Bronchial epithelial cell (primary cell): Measurements from ENCODE around the gene IL26. TPM values are rescaled to one million over a fixed set of nuclear protein-coding genes. Genes with fewer than 3 reads are reported as not detected.
"Not testable (repeated sequence)": the region's sequence is repeated elsewhere in the genome, so short reads cannot be mapped to it uniquely, and the experiment has no call there.

ENCODE experiments used
- DNase-seq: peaks from one replicate; pipeline ENCODE4 v3.0.0-alpha.2; 2010; ENCODE audit warnings: low read depth
- FAIRE-seq: peaks from 2 replicates; lab custom pipeline; 2011; peaks lifted over from hg19 to GRCh38; lab: Jason Lieb, UNC
- H3K27me3 ChIP-seq: 2 replicates; pipeline ENCODE4 v1.5.1; 2011; ENCODE audit warnings: low read length; ENCODE audit not compliant: control insufficient read depth, insufficient read depth
- H3K36me3 ChIP-seq: 2 replicates; pipeline ENCODE4 v1.5.1; 2011; ENCODE audit warnings: low read length; ENCODE audit not compliant: control insufficient read depth, insufficient read depth
- H3K4me3 ChIP-seq: 2 replicates; pipeline ENCODE4 v1.5.1; 2011; ENCODE audit warnings: mild to moderate bottlenecking, low read depth, low read length, control low read depth
- total RNA-seq: library from RNA; depleted of rRNA; stranded (reverse); fragments of >200 nt; gene quantifications from 2 replicates; pipeline ENCODE4 v1.2.1, GENCODE V29; 2014
- TF ChIP-seq, protein P1 (sequence below): IDR thresholded peaks from 2 replicates; pipeline ENCODE4 v1.5.1; 2011; ENCODE audit warnings: mild to moderate bottlenecking, moderate library complexity, low read length, control low read depth, inconsistent platforms; ENCODE audit not compliant: insufficient read depth, severe bottlenecking

The IL26 gene
- total RNA-seq, 1 donor from 2014 or later, result not detected

GRCh38 chr12:68210875-68211274 is 14.7 kb downstream of the IL26 start:
- H3K36me3 ChIP-seq, result no peaks in the 10 kb centered on the region
- TF ChIP-seq, protein P1, sequence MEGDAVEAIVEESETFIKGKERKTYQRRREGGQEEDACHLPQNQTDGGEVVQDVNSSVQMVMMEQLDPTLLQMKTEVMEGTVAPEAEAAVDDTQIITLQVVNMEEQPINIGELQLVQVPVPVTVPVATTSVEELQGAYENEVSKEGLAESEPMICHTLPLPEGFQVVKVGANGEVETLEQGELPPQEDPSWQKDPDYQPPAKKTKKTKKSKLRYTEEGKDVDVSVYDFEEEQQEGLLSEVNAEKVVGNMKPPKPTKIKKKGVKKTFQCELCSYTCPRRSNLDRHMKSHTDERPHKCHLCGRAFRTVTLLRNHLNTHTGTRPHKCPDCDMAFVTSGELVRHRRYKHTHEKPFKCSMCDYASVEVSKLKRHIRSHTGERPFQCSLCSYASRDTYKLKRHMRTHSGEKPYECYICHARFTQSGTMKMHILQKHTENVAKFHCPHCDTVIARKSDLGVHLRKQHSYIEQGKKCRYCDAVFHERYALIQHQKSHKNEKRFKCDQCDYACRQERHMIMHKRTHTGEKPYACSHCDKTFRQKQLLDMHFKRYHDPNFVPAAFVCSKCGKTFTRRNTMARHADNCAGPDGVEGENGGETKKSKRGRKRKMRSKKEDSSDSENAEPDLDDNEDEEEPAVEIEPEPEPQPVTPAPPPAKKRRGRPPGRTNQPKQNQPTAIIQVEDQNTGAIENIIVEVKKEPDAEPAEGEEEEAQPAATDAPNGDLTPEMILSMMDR, result no peak
- FAIRE-seq (no peak), DNase-seq (no peak)
- no peak overlapping the region for H3K4me3 ChIP-seq
- H3K27me3 ChIP-seq, result no peaks in the 10 kb centered on the region

GRCh38 chr12:68209048-68209728 is 16.4 kb downstream of the IL26 start:
- H3K4me3 ChIP-seq, H3K27me3 ChIP-seq, FAIRE-seq, DNase-seq, H3K36me3 ChIP-seq: not testable (repeated sequence)

DNA sequence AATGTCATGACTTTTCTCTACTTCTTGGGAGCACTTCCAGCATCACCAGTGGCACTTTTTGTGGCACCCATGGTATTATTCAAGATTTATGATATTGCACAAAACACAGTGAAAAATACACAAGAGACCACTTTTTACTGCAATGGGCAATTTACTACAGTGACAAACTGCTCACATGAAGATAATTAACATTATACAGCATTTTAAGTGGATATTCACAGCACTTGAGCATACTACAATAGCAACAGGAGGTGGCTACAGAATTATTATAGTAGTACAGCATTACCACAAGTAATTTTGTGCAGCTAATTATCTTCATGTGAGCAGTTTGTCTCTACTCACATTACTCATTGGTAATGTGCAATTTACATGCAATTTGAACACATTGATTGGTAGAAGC is 18.3 kb downstream of the IL26 start:
- TF ChIP-seq, protein P1, result no peak
- FAIRE-seq, result no peak
- no peak for DNase-seq
- Histone ChIP-seq H3K4me3 (no peak overlapping the region), H3K36me3 (no peaks in the 10 kb centered on the region), H3K27me3 (peaks cover 4% of the 10 kb centered on the region)

- Histone ChIP-seq H3K36me3 (no peaks in the 10 kb centered on the region), H3K27me3 (peaks cover 4% of the 10 kb centered on the region), H3K4me3 (no peak overlapping the region)
- no peak for FAIRE-seq
- TF ChIP-seq, protein P1, result no peak
- peak; percentile 13 for DNase-seq
These were observed 19.2 kb downstream of the IL26 start for GRCh38 chr12:68206446-68206845.

GRCh38 chr12:68203460-68203875 is 22.1 kb downstream of the IL26 start:
- FAIRE-seq (no peak), DNase-seq (no peak)
- Histone ChIP-seq H3K4me3 (no peak overlapping the region), H3K27me3 (peaks cover 4% of the 10 kb centered on the region), H3K36me3 (no peaks in the 10 kb centered on the region)
- TF ChIP-seq, protein P1, result no peak

DNA sequence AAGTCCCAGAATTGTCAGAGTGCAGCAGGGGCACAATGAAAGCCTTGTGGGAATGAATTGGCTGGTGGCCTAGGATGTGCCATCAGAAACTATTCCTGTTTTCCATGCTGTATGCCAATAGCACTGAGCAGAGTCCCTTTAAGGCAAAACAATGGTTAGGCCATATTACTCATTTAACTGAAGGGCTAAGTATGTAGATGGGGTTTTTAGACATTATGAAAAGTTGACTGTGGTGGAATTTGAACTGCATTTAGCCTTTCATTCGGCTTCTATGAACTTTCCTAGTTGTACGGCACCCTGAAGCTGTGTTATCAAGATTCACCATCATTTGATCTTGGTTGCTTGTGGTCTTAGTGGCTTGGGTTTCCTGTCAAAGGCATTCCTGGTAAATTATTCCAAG is 24.8 kb downstream of the IL26 start:
- DNase-seq (no peak), FAIRE-seq (no peak)
- no peak overlapping the region for H3K4me3 ChIP-seq
- TF ChIP-seq, protein P1, result no peak
- H3K27me3 ChIP-seq, result peaks cover 4% of the 10 kb centered on the region
- no peaks in the 10 kb centered on the region for H3K36me3 ChIP-seq
